HL-60 (cell line): ENCODE results near the gene TIMP1.

Experiments used
- DNase-seq, 2 experiments: peaks; one replicate each; pipeline ENCODE4 v3.0.0-alpha.2; 2010 to 2020; ENCODE audit warnings: low read depth in 1 of 2, low spot score in 1 of 2
- H3K27ac ChIP-seq: fragments of 250-450 bp; sonication (Bioruptor Pico); replicated peaks from 2 replicates; pipeline ENCODE4 v1.5.1; 2020; ENCODE audit warnings: mild to moderate bottlenecking, moderate library complexity
- H3K27me3 ChIP-seq: fragments of 250-450 bp; sonication (Bioruptor Pico); 2 replicates; pipeline ENCODE4 v1.5.1; 2021; ENCODE audit warnings: mild to moderate bottlenecking, moderate library complexity; ENCODE audit not compliant: insufficient read depth, poor library complexity, severe bottlenecking
- H3K4me3 ChIP-seq: replicated peaks from 2 replicates; pipeline ENCODE4 v1.5.1; 2011; ENCODE audit warnings: mild to moderate bottlenecking, control low read depth, low read length; ENCODE audit not compliant: insufficient read depth
- GABPA ChIP-seq: IDR thresholded peaks from 2 replicates; pipeline ENCODE4 v1.6.1; 2012; ENCODE audit warnings: low read depth
- POLR2AphosphoS5 ChIP-seq: IDR thresholded peaks from 2 replicates; pipeline ENCODE4 v1.6.1; 2012; ENCODE audit warnings: low read depth
- SPI1 ChIP-seq: IDR thresholded peaks from 2 replicates; pipeline ENCODE4 v1.6.1; 2012; ENCODE audit warnings: low read depth, mild to moderate bottlenecking, borderline replicate concordance
- TF ChIP-seq, protein P1 (sequence below): IDR thresholded peaks from one replicate; pipeline ENCODE4 v1.5.1; 2011; ENCODE audit warnings: low read length, control low read depth, inconsistent platforms; ENCODE audit not compliant: insufficient read depth
- TF ChIP-seq, protein P2 (sequence below): IDR thresholded peaks from 2 replicates; pipeline ENCODE4 v1.6.1; 2012; ENCODE audit warnings: low read depth; ENCODE audit not compliant: insufficient replicate concordance

The TIMP1 gene

DNA sequence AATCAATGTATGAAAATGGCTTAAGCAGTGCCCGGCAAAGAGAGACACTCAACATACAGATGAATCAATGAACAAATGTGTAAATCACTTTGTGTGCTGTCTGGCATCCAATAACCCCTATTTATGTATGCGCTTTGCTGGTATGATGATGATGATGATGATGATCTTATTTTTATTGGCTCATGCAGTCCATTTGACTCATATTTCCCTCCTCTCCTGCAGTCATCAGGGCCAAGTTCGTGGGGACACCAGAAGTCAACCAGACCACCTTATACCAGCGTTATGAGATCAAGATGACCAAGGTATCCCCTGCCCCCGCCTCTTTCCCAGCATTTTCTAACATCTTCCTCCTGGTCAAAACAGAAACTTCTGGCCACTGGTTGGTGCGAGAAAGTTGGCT, 2.5 kb downstream of the TIMP1 start:
- DNase-seq, result no peak
- H3K27ac ChIP-seq, result no peak overlapping the region

DNA sequence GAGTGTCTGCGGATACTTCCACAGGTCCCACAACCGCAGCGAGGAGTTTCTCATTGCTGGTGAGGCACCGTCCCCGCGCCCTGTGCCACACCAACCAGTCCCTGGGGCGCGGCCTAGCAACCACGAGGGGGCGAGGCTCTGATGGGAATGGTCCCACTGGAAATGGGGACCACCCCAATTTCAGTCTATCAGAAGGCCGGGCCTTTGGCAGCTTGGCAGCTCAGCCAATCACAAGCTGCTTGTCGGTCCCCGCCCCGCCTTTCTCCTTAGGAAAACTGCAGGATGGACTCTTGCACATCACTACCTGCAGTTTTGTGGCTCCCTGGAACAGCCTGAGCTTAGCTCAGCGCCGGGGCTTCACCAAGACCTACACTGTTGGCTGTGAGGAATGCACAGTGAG, 3.0 kb downstream of the TIMP1 start:
- no peak for DNase-seq
- Histone ChIP-seq H3K27ac (no peak overlapping the region), H3K27me3 (no peaks in the 10 kb centered on the region), H3K4me3 (no peak overlapping the region)
- TF ChIP-seq, protein P1, sequence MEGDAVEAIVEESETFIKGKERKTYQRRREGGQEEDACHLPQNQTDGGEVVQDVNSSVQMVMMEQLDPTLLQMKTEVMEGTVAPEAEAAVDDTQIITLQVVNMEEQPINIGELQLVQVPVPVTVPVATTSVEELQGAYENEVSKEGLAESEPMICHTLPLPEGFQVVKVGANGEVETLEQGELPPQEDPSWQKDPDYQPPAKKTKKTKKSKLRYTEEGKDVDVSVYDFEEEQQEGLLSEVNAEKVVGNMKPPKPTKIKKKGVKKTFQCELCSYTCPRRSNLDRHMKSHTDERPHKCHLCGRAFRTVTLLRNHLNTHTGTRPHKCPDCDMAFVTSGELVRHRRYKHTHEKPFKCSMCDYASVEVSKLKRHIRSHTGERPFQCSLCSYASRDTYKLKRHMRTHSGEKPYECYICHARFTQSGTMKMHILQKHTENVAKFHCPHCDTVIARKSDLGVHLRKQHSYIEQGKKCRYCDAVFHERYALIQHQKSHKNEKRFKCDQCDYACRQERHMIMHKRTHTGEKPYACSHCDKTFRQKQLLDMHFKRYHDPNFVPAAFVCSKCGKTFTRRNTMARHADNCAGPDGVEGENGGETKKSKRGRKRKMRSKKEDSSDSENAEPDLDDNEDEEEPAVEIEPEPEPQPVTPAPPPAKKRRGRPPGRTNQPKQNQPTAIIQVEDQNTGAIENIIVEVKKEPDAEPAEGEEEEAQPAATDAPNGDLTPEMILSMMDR, result no peak
- TF ChIP-seq, protein P2, sequence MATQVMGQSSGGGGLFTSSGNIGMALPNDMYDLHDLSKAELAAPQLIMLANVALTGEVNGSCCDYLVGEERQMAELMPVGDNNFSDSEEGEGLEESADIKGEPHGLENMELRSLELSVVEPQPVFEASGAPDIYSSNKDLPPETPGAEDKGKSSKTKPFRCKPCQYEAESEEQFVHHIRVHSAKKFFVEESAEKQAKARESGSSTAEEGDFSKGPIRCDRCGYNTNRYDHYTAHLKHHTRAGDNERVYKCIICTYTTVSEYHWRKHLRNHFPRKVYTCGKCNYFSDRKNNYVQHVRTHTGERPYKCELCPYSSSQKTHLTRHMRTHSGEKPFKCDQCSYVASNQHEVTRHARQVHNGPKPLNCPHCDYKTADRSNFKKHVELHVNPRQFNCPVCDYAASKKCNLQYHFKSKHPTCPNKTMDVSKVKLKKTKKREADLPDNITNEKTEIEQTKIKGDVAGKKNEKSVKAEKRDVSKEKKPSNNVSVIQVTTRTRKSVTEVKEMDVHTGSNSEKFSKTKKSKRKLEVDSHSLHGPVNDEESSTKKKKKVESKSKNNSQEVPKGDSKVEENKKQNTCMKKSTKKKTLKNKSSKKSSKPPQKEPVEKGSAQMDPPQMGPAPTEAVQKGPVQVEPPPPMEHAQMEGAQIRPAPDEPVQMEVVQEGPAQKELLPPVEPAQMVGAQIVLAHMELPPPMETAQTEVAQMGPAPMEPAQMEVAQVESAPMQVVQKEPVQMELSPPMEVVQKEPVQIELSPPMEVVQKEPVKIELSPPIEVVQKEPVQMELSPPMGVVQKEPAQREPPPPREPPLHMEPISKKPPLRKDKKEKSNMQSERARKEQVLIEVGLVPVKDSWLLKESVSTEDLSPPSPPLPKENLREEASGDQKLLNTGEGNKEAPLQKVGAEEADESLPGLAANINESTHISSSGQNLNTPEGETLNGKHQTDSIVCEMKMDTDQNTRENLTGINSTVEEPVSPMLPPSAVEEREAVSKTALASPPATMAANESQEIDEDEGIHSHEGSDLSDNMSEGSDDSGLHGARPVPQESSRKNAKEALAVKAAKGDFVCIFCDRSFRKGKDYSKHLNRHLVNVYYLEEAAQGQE, result no peak
- TF ChIP-seq POLR2AphosphoS5 (no peak), GABPA (no peak), SPI1 (no peak)

More for the DNA sequence above, 2.5 kb downstream of the TIMP1 start:
- TF ChIP-seq SPI1 (no peak), GABPA (no peak)
- no peaks in the 10 kb centered on the region for H3K27me3 ChIP-seq
- no peak overlapping the region for H3K4me3 ChIP-seq

DNA sequence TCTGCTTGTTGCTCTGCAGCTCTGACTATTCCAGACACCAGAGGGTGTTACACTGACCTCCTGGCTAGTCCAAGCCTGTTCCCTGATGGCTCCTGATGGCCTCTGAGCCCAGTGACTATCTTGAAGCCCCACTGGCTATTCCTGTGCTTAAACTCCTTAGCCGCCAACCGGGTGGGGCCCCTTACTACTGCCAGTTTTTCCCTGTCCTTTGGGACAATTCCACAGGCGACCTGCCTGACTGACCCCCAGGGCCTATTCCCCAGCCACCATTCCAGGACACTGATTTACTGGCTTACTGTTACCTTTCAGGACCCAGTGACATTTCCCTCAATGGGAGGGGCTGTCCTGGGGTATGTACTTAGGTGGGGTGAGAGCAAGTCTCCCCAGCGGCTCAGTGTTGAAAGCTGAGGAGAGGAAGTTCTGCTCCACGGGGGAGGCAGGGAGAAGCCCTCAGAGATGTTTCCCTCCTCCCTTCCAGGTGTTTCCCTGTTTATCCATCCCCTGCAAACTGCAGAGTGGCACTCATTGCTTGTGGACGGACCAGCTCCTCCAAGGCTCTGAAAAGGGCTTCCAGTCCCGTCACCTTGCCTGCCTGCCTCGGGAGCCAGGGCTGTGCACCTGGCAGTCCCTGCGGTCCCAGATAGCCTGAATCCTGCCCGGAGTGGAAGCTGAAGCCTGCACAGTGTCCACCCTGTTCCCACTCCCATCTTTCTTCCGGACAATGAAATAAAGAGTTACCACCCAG, 4.0 kb downstream of the TIMP1 start:
- TF ChIP-seq, protein P1, result no peak
- TF ChIP-seq SPI1 (no peak), POLR2AphosphoS5 (no peak), GABPA (no peak)
- TF ChIP-seq, protein P2, result no peak
- Histone ChIP-seq H3K27me3 (no peaks in the 10 kb centered on the region), H3K4me3 (no peak overlapping the region), H3K27ac (no peak overlapping the region)
- no peak for DNase-seq

DNA sequence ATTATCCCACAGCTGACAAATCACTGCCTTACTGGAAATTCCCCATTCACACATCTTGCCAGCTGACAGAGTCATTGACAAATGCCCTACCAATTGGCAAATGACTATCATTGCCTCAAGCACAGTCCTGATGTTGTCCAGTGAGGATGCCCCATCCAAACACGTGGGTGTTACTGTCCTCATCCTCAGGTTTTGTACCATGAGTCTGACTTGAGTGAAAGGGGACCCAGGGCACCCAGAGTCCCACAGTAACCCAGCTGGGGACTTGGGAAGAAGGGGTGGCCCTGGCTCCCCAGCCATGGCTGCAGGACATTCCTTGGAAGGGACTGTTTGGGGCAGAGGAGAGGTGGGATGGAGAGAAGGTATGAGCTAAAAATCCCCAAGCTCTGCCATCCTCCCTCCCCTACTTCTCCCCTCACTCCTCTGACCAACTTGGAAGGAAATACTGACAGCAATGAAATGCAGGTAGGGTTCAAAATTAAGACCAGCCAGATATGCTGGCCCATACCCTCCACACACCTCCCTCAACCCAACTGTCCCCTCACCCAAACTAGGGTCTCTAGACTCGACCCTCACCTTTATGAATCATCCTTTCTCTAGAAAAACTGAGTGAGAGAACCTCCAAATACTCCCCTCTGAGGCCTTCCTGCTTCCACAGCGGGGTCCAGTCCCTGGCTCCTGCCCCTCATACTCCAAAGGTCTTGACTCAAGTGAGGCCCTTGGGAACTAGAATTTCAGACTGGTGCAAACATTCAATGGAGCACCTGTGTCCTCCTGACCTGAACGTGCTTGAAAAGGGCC, 5.1 kb downstream of the TIMP1 start:
- H3K4me3 ChIP-seq, result no peak overlapping the region
- no peak for DNase-seq
- TF ChIP-seq, protein P1, result no peak
- no peak for TF ChIP-seq SPI1
- no peak for TF ChIP-seq GABPA
- no peaks in the 10 kb centered on the region for H3K27me3 ChIP-seq
- H3K27ac ChIP-seq, result no peak overlapping the region
